ENCODE results near the gene CEACAM5.

Gene CEACAM5

DNA sequence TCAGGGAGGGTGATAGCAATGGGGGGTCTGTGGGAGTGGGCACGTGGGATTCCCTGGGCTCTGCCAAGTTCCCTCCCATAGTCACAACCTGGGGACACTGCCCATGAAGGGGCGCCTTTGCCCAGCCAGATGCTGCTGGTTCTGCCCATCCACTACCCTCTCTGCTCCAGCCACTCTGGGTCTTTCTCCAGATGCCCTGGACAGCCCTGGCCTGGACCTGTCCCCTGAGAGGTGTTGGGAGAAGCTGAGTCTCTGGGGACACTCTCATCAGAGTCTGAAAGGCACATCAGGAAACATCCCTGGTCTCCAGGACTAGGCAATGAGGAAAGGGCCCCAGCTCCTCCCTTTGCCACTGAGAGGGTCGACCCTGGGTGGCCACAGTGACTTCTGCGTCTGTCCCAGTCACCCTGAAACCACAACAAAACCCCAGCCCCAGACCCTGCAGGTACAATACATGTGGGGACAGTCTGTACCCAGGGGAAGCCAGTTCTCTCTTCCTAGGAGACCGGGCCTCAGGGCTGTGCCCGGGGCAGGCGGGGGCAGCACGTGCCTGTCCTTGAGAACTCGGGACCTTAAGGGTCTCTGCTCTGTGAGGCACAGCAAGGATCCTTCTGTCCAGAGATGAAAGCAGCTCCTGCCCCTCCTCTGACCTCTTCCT, 11.1 kb upstream of the CEACAM5 start:
- Histone ChIP-seq H3K36me3 (replicated peaks) (no peaks in the 10 kb centered on the region), H3K27ac (no peak overlapping the region), H3K27me3 (replicated peaks) (no peaks in the 10 kb centered on the region), H3K4me3 (ENCODE audit: low read depth, low read length) (no peak overlapping the region)
- no peak for TF ChIP-seq CTCF (IDR thresholded peaks at IDR 0.05; ENCODE audit: low read depth, low read length, missing control alignments)
- in situ Hi-C loops (cut with HindIII; ENCODE audit: low pct_ligation_motif_present, low sequenced_read_pairs): no loop called here
- no peak for DNase-seq

- H3K27me3 ChIP-seq (replicated peaks): no peaks in the 10 kb centered on the region
- H3K27ac ChIP-seq: no peak overlapping the region
- DNase-seq: no peak
- H3K36me3 ChIP-seq (replicated peaks): no peaks in the 10 kb centered on the region
- no peak overlapping the region for H3K4me3 ChIP-seq (ENCODE audit: low read depth, low read length)
- in situ Hi-C loops (cut with HindIII; ENCODE audit: low pct_ligation_motif_present, low sequenced_read_pairs): no loop called here
- TF ChIP-seq CTCF (IDR thresholded peaks at IDR 0.05; ENCODE audit: low read depth, low read length, missing control alignments): no peak
Observed at GRCh38 chr19:41698746-41699230, 9.6 kb upstream of the CEACAM5 start.

DNA sequence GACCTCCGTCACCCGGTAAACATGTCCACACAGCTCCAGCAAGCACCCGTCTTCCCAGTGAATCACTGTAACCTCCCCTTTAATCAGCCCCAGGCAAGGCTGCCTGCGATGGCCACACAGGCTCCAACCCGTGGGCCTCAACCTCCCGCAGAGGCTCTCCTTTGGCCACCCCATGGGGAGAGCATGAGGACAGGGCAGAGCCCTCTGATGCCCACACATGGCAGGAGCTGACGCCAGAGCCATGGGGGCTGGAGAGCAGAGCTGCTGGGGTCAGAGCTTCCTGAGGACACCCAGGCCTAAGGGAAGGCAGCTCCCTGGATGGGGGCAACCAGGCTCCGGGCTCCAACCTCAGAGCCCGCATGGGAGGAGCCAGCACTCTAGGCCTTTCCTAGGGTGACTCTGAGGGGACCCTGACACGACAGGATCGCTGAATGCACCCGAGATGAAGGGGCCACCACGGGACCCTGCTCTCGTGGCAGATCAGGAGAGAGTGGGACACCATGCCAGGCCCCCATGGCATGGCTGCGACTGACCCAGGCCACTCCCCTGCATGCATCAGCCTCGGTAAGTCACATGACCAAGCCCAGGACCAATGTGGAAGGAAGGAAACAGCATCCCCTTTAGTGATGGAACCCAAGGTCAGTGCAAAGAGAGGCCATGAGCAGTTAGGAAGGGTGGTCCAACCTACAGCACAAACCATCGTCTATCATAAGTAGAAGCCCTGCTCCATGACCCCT, 9.0 kb upstream of the CEACAM5 start:
- Histone ChIP-seq H3K27ac (no peak overlapping the region), H3K36me3 (replicated peaks) (no peaks in the 10 kb centered on the region), H3K4me3 (ENCODE audit: low read depth, low read length) (no peak overlapping the region), H3K27me3 (replicated peaks) (no peaks in the 10 kb centered on the region)
- no peak for TF ChIP-seq CTCF (IDR thresholded peaks at IDR 0.05; ENCODE audit: low read depth, low read length, missing control alignments)
- in situ Hi-C loops (cut with HindIII; ENCODE audit: low pct_ligation_motif_present, low sequenced_read_pairs): no loop called here
- no peak for DNase-seq

GRCh38 chr19:41699968-41700323, 8.5 kb upstream of the CEACAM5 start:
- no peak for TF ChIP-seq CTCF (IDR thresholded peaks at IDR 0.05; ENCODE audit: low read depth, low read length, missing control alignments)
- DNase-seq: no peak
- no peaks in the 10 kb centered on the region for H3K27me3 ChIP-seq (replicated peaks)
- no peak overlapping the region for H3K4me3 ChIP-seq (ENCODE audit: low read depth, low read length)
- no peak overlapping the region for H3K27ac ChIP-seq
- in situ Hi-C loops (cut with HindIII; ENCODE audit: low pct_ligation_motif_present, low sequenced_read_pairs): no loop called here
- no peaks in the 10 kb centered on the region for H3K36me3 ChIP-seq (replicated peaks)

GRCh38 chr19:41700381-41701195, 7.8 kb upstream of the CEACAM5 start:
- H3K4me3 ChIP-seq (ENCODE audit: low read depth, low read length): no peak overlapping the region
- H3K27ac ChIP-seq: no peak overlapping the region
- DNase-seq: no peak
- no peaks in the 10 kb centered on the region for H3K27me3 ChIP-seq (replicated peaks)
- no peaks in the 10 kb centered on the region for H3K36me3 ChIP-seq (replicated peaks)
- no peak for TF ChIP-seq CTCF (IDR thresholded peaks at IDR 0.05; ENCODE audit: low read depth, low read length, missing control alignments)
- in situ Hi-C loops (cut with HindIII; ENCODE audit: low pct_ligation_motif_present, low sequenced_read_pairs): no loop called here

All from brain microvascular endothelial cell (primary cell).